ENCODE results near the gene UMOD.

Gene UMOD

GRCh38 chr16:20291208-20292206 is 61.0 kb downstream of the UMOD start:
- DNase-seq = no peak

DNA sequence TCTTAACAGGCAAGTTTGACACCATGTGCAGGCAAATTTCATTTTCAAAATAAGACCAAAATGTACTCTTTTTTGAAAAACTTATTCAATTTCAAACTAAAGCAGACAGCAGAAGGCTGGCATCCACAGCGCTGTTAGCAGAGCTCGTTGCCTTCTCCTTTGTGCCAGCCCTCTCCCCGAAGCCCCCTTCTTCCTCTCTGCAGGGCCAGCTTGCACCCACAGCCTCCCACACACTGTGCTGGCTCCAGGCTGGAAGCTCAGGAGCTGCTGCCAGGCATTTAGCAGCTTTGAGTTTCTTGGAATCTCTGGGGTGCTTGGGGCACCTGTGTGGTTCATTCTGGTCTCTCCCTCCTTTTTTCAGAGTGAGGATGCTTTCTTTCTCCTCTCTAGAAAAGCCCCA is 62.9 kb downstream of the UMOD start:
- no peak for DNase-seq

DNA sequence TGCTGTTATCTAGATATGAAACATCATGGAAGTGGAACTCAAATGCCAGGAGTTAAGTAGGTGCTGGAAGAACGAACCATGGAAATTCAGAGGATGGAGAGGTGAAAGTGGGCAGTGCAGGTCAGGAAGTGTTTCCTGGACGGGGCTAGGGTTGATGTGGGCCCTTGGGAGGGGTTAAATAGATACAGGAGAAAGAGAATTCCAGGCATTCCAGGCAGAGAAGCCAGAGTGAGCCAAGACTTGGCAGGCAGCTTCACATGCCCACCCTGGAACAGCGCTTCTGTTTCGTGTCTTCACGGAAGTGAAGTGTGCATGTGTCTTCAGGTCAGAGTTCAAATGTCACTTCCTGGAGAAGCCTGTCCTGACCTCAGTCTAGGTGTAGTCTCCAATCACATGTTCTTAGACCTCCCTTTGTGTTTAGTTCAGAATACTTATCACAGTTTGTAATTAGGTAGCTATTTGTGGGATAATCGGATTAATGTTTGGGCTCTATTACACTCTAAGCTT is 66.5 kb downstream of the UMOD start:
- no peak for DNase-seq
